ENCODE data around the gene FASN. TPM values are rescaled to one million over a fixed set of nuclear protein-coding genes. Genes with fewer than 3 reads are reported as not detected.

Gene FASN
- total and polyA plus RNA-seq, 2 donors, result 12.3 to 19.0 TPM

- no peak for DNase-seq (ENCODE audit: low read depth in 6 of 9, low spot score in 9 of 9)
- Histone ChIP-seq H3K9me3 (ENCODE audit: control insufficient read depth in 2 of 2, insufficient read depth in 1 of 2, low read length in 1 of 2) (no peaks in the 10 kb centered on the region), H3K36me3 (ENCODE audit: control insufficient read depth in 2 of 2, insufficient read depth in 2 of 2, low read length in 1 of 2) (peaks cover 18 to 22% of the 10 kb centered on the region in 2 donors), H3K27me3 (ENCODE audit: control insufficient read depth in 2 of 2, insufficient read depth in 1 of 2, low read length in 1 of 2) (no peaks in the 10 kb centered on the region), H3K4me3 (ENCODE audit: low read length in 2 of 2) (no peak overlapping the region), H3K27ac (ENCODE audit: low read depth in 1 of 2, low read length in 1 of 2) (no peak overlapping the region), H3K4me1 (ENCODE audit: control insufficient read depth in 2 of 2, insufficient read depth in 2 of 2, low read length in 2 of 2) (peaks cover 0 to 19% of the 10 kb centered on the region in 2 donors)
- 97% methylated on average over 13 of the region's 13 CpGs for WGBS
These were observed 15.9 kb upstream of the FASN start for GRCh38 chr17:82113941-82114340.

GRCh38 chr17:82113422-82113821, 15.4 kb upstream of the FASN start:
- H3K4me1 ChIP-seq (ENCODE audit: control insufficient read depth in 2 of 2, insufficient read depth in 2 of 2, low read length in 2 of 2), result peaks cover 0 to 24% of the 10 kb centered on the region in 2 donors
- peaks cover 17 to 22% of the 10 kb centered on the region in 2 donors for H3K36me3 ChIP-seq (ENCODE audit: control insufficient read depth in 2 of 2, insufficient read depth in 2 of 2, low read length in 1 of 2)
- H3K9me3 ChIP-seq (ENCODE audit: control insufficient read depth in 2 of 2, insufficient read depth in 1 of 2, low read length in 1 of 2), result no peaks in the 10 kb centered on the region
- no peak overlapping the region for H3K27ac ChIP-seq (ENCODE audit: low read depth in 1 of 2, low read length in 1 of 2)
- H3K27me3 ChIP-seq (ENCODE audit: control insufficient read depth in 2 of 2, insufficient read depth in 1 of 2, low read length in 1 of 2), result no peaks in the 10 kb centered on the region
- no peak overlapping the region for H3K4me3 ChIP-seq (ENCODE audit: low read length in 2 of 2)
- WGBS, result 92% methylated on average over 9 of the region's 9 CpGs
- DNase-seq (ENCODE audit: low read depth in 6 of 9, low spot score in 9 of 9), result no peak

GRCh38 chr17:82112914-82113311, 14.9 kb upstream of the FASN start:
- H3K36me3 ChIP-seq (ENCODE audit: control insufficient read depth in 2 of 2, insufficient read depth in 2 of 2, low read length in 1 of 2), result peaks cover 17 to 22% of the 10 kb centered on the region in 2 donors
- DNase-seq (ENCODE audit: low read depth in 6 of 9, low spot score in 9 of 9), result no peak
- H3K27me3 ChIP-seq (ENCODE audit: control insufficient read depth in 2 of 2, insufficient read depth in 1 of 2, low read length in 1 of 2), result no peaks in the 10 kb centered on the region
- H3K27ac ChIP-seq (ENCODE audit: low read depth in 1 of 2, low read length in 1 of 2), result no peak overlapping the region
- no peak overlapping the region for H3K4me3 ChIP-seq (ENCODE audit: low read length in 2 of 2)
- H3K9me3 ChIP-seq (ENCODE audit: control insufficient read depth in 2 of 2, insufficient read depth in 1 of 2, low read length in 1 of 2), result no peaks in the 10 kb centered on the region
- H3K4me1 ChIP-seq (ENCODE audit: control insufficient read depth in 2 of 2, insufficient read depth in 2 of 2, low read length in 2 of 2), result peaks cover 0 to 29% of the 10 kb centered on the region in 2 donors
- WGBS, result 97% methylated on average over 6 of the region's 6 CpGs

- Histone ChIP-seq H3K36me3 (ENCODE audit: control insufficient read depth in 2 of 2, insufficient read depth in 2 of 2, low read length in 1 of 2) (peaks cover 20 to 21% of the 10 kb centered on the region in 2 donors), H3K27ac (ENCODE audit: low read depth in 1 of 2, low read length in 1 of 2) (no peak overlapping the region), H3K27me3 (ENCODE audit: control insufficient read depth in 2 of 2, insufficient read depth in 1 of 2, low read length in 1 of 2) (no peaks in the 10 kb centered on the region), H3K9me3 (ENCODE audit: control insufficient read depth in 2 of 2, insufficient read depth in 1 of 2, low read length in 1 of 2) (no peaks in the 10 kb centered on the region), H3K4me3 (ENCODE audit: low read length in 2 of 2) (no peak overlapping the region), H3K4me1 (ENCODE audit: control insufficient read depth in 2 of 2, insufficient read depth in 2 of 2, low read length in 2 of 2) (peaks cover 3 to 35% of the 10 kb centered on the region in 2 donors)
- no peak for DNase-seq (ENCODE audit: low read depth in 6 of 9, low spot score in 9 of 9)
- WGBS, result 97% methylated on average over 18 of the region's 18 CpGs
These were observed 14.3 kb upstream of the FASN start for GRCh38 chr17:82112181-82112913.

- no peak for DNase-seq (ENCODE audit: low read depth in 6 of 9, low spot score in 9 of 9)
- Histone ChIP-seq H3K4me1 (ENCODE audit: control insufficient read depth in 2 of 2, insufficient read depth in 2 of 2, low read length in 2 of 2) (peaks cover 18 to 56% of the 10 kb centered on the region in 2 donors), H3K27ac (ENCODE audit: low read depth in 1 of 2, low read length in 1 of 2) (no peak overlapping the region), H3K36me3 (ENCODE audit: control insufficient read depth in 2 of 2, insufficient read depth in 2 of 2, low read length in 1 of 2) (peaks cover 17 to 18% of the 10 kb centered on the region in 2 donors), H3K4me3 (ENCODE audit: low read length in 2 of 2) (no peak overlapping the region), H3K27me3 (ENCODE audit: control insufficient read depth in 2 of 2, insufficient read depth in 1 of 2, low read length in 1 of 2) (no peaks in the 10 kb centered on the region), H3K9me3 (ENCODE audit: control insufficient read depth in 2 of 2, insufficient read depth in 1 of 2, low read length in 1 of 2) (no peaks in the 10 kb centered on the region)
- 89% methylated on average over 3 of the region's 3 CpGs for WGBS
These were observed 12.3 kb upstream of the FASN start for GRCh38 chr17:82110298-82110697.

GRCh38 chr17:82108961-82109475, 11.0 kb upstream of the FASN start:
- peak overlapping the region in 1 of 2 donors; percentile 23 for H3K27ac ChIP-seq (ENCODE audit: low read depth in 1 of 2, low read length in 1 of 2)
- WGBS, result 96% methylated on average over 14 of the region's 14 CpGs
- H3K4me3 ChIP-seq (ENCODE audit: low read length in 2 of 2), result no peak overlapping the region
- peaks cover 20 to 65% of the 10 kb centered on the region in 2 donors for H3K4me1 ChIP-seq (ENCODE audit: control insufficient read depth in 2 of 2, insufficient read depth in 2 of 2, low read length in 2 of 2)
- DNase-seq (ENCODE audit: low read depth in 6 of 9, low spot score in 9 of 9), result peak in 2 of 9 donors; percentile 43 to 65
- peaks cover 17% of the 10 kb centered on the region in 2 donors for H3K36me3 ChIP-seq (ENCODE audit: control insufficient read depth in 2 of 2, insufficient read depth in 2 of 2, low read length in 1 of 2)
- no peaks in the 10 kb centered on the region for H3K9me3 ChIP-seq (ENCODE audit: control insufficient read depth in 2 of 2, insufficient read depth in 1 of 2, low read length in 1 of 2)
- no peaks in the 10 kb centered on the region for H3K27me3 ChIP-seq (ENCODE audit: control insufficient read depth in 2 of 2, insufficient read depth in 1 of 2, low read length in 1 of 2)

GRCh38 chr17:82108496-82108945, 10.5 kb upstream of the FASN start:
- no peak for DNase-seq (ENCODE audit: low read depth in 6 of 9, low spot score in 9 of 9)
- H3K9me3 ChIP-seq (ENCODE audit: control insufficient read depth in 2 of 2, insufficient read depth in 1 of 2, low read length in 1 of 2), result no peaks in the 10 kb centered on the region
- H3K4me1 ChIP-seq (ENCODE audit: control insufficient read depth in 2 of 2, insufficient read depth in 2 of 2, low read length in 2 of 2), result peaks cover 20 to 70% of the 10 kb centered on the region in 2 donors
- no peak overlapping the region for H3K4me3 ChIP-seq (ENCODE audit: low read length in 2 of 2)
- H3K36me3 ChIP-seq (ENCODE audit: control insufficient read depth in 2 of 2, insufficient read depth in 2 of 2, low read length in 1 of 2), result peaks cover 12 to 17% of the 10 kb centered on the region in 2 donors
- WGBS, result 92% methylated on average over 19 of the region's 19 CpGs
- H3K27ac ChIP-seq (ENCODE audit: low read depth in 1 of 2, low read length in 1 of 2), result no peak overlapping the region
- H3K27me3 ChIP-seq (ENCODE audit: control insufficient read depth in 2 of 2, insufficient read depth in 1 of 2, low read length in 1 of 2), result no peaks in the 10 kb centered on the region

GRCh38 chr17:82108038-82108437, 10.0 kb upstream of the FASN start:
- peaks cover 7 to 15% of the 10 kb centered on the region in 2 donors for H3K36me3 ChIP-seq (ENCODE audit: control insufficient read depth in 2 of 2, insufficient read depth in 2 of 2, low read length in 1 of 2)
- no peak for DNase-seq (ENCODE audit: low read depth in 6 of 9, low spot score in 9 of 9)
- H3K27me3 ChIP-seq (ENCODE audit: control insufficient read depth in 2 of 2, insufficient read depth in 1 of 2, low read length in 1 of 2), result no peaks in the 10 kb centered on the region
- H3K27ac ChIP-seq (ENCODE audit: low read depth in 1 of 2, low read length in 1 of 2), result no peak overlapping the region
- H3K4me1 ChIP-seq (ENCODE audit: control insufficient read depth in 2 of 2, insufficient read depth in 2 of 2, low read length in 2 of 2), result peaks cover 20 to 71% of the 10 kb centered on the region in 2 donors
- no peak overlapping the region for H3K4me3 ChIP-seq (ENCODE audit: low read length in 2 of 2)
- H3K9me3 ChIP-seq (ENCODE audit: control insufficient read depth in 2 of 2, insufficient read depth in 1 of 2, low read length in 1 of 2), result no peaks in the 10 kb centered on the region
- 95% methylated on average over 14 of the region's 14 CpGs for WGBS

GRCh38 chr17:82107341-82107860, 9.4 kb upstream of the FASN start:
- peaks cover 1 to 8% of the 10 kb centered on the region in 2 donors for H3K36me3 ChIP-seq (ENCODE audit: control insufficient read depth in 2 of 2, insufficient read depth in 2 of 2, low read length in 1 of 2)
- H3K27ac ChIP-seq (ENCODE audit: low read depth in 1 of 2, low read length in 1 of 2), result no peak overlapping the region
- no peaks in the 10 kb centered on the region for H3K9me3 ChIP-seq (ENCODE audit: control insufficient read depth in 2 of 2, insufficient read depth in 1 of 2, low read length in 1 of 2)
- H3K4me1 ChIP-seq (ENCODE audit: control insufficient read depth in 2 of 2, insufficient read depth in 2 of 2, low read length in 2 of 2), result peaks cover 20 to 71% of the 10 kb centered on the region in 2 donors
- WGBS, result 94% methylated on average over 24 of the region's 24 CpGs
- H3K27me3 ChIP-seq (ENCODE audit: control insufficient read depth in 2 of 2, insufficient read depth in 1 of 2, low read length in 1 of 2), result no peaks in the 10 kb centered on the region
- H3K4me3 ChIP-seq (ENCODE audit: low read length in 2 of 2), result no peak overlapping the region
- no peak for DNase-seq (ENCODE audit: low read depth in 6 of 9, low spot score in 9 of 9)

All from thymus (tissue), 11 donors.